Smooth muscle cell (in vitro differentiated cells): ENCODE data around the gene CFAP61. TPM values are rescaled to one million over a fixed set of nuclear protein-coding genes. Genes with fewer than 3 reads are reported as not detected.
"Not testable (repeated sequence)": the region's sequence is repeated elsewhere in the genome, so short reads cannot be mapped to it uniquely, and the experiment has no call there.

Source experiments
- DNase-seq: peaks from one replicate; lab custom pipeline; 2025; ENCODE audit not compliant: unreplicated experiment; lab: John Stamatoyannopoulos, UW
- H2AFZ ChIP-seq: fragments of 200-600 bp; sonication (generic); 2 replicates; pipeline ENCODE4 v1.6.0; 2016; ENCODE audit warnings: antibody characterized with exemption, low read depth, mild to moderate bottlenecking
- H3F3A ChIP-seq: fragments of 200-600 bp; sonication (generic); 2 replicates; pipeline ENCODE4 v1.6.0; 2017; ENCODE audit warnings: antibody characterized with exemption, low read depth
- H3K27ac ChIP-seq: fragments of 200-600 bp; sonication (generic); 2 replicates; pipeline ENCODE4 v1.5.1; 2016; ENCODE audit warnings: low read depth, mild to moderate bottlenecking
- H3K27me3 ChIP-seq: fragments of 200-600 bp; sonication (generic); 2 replicates; pipeline ENCODE4 v1.6.1; 2016; ENCODE audit warnings: low read depth, mild to moderate bottlenecking
- H3K36me3 ChIP-seq: fragments of 200-600 bp; sonication (generic); 2 replicates; pipeline ENCODE4 v1.5.1; 2016; ENCODE audit warnings: low read depth
- H3K4me1 ChIP-seq: fragments of 200-600 bp; sonication (generic); 2 replicates; pipeline ENCODE4 v1.5.1; 2016; ENCODE audit warnings: low read depth
- H3K4me2 ChIP-seq: fragments of 200-600 bp; sonication (generic); 2 replicates; pipeline ENCODE4 v1.6.0; 2016; ENCODE audit warnings: mild to moderate bottlenecking
- H3K4me3 ChIP-seq: fragments of 200-600 bp; sonication (generic); 2 replicates; pipeline ENCODE4 v1.5.1; 2016; ENCODE audit warnings: mild to moderate bottlenecking
- H3K79me2 ChIP-seq: fragments of 200-600 bp; sonication (generic); 2 replicates; pipeline ENCODE4 v1.6.0; 2016; ENCODE audit warnings: low read depth, mild to moderate bottlenecking
- H3K9ac ChIP-seq: fragments of 200-600 bp; sonication (generic); 2 replicates; pipeline ENCODE4 v1.6.0; 2016; ENCODE audit warnings: low read depth
- H3K9me3 ChIP-seq: fragments of 200-600 bp; sonication (generic); replicated peaks from 2 replicates; pipeline ENCODE4 v1.5.1; 2016; ENCODE audit warnings: low read depth
- H4K20me1 ChIP-seq: fragments of 200-600 bp; sonication (generic); 2 replicates; pipeline ENCODE4 v1.6.0; 2016; ENCODE audit warnings: low read depth
- WGBS: methylation state at CpG from one replicate; pipeline ENCODE4 v1.1.7; 2016; ENCODE audit warnings: low lambda C conversion rate; 5-methylcytosine and 5-hydroxymethylcytosine counted together
- polyA plus RNA-seq: library from polyadenylated mRNA; unstranded; fragments of >200 nt; fragmentation: Nextera tagmentation; extraction: Ambion mirVana; gene quantifications from 2 replicates; pipeline ENCODE4 v1.2.1, GENCODE V29; 2016
- total RNA-seq: library from RNA; depleted of rRNA; stranded (reverse); fragments of >200 nt; gene quantifications from 2 replicates; pipeline ENCODE4 v1.2.3, GENCODE V29; 2014
- TF ChIP-seq, protein P1 (sequence below): fragments of 200-600 bp; sonication (generic); IDR thresholded peaks from 2 replicates; pipeline ENCODE4 v1.5.1; 2017; ENCODE audit warnings: borderline replicate concordance, mild to moderate bottlenecking, antibody characterized with exemption; ENCODE audit not compliant: insufficient read depth, poor library complexity, severe bottlenecking

CFAP61 gene
- total and polyA plus RNA-seq, 2 experiments from 2014 or later: not detected

DNA sequence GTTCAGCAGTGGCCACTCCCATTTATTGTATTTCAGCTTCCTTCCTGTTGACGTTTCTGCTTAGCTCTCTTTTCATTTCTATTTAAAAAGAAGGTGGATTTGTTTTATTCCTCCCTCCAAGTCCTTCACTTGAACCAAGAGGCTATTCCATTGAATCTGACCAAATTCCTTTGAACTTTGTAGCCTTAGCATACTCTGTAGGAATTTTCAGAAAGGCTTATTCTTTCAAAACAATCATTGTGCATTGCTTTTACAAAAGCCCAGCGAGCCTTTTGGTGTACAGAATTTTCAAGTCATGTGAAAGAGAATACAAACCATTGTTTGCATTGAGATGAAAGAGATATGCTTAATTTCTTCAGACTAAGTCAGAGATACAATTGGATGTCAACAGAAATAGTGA, 164.6 kb downstream of the CFAP61 start:
- H3K36me3 ChIP-seq: no peaks in the 10 kb centered on the region
- WGBS: 78% methylated on average over 2 of the region's 2 CpGs
- H3K4me3 ChIP-seq: no peak overlapping the region
- DNase-seq: no peak
- TF ChIP-seq, protein P1, sequence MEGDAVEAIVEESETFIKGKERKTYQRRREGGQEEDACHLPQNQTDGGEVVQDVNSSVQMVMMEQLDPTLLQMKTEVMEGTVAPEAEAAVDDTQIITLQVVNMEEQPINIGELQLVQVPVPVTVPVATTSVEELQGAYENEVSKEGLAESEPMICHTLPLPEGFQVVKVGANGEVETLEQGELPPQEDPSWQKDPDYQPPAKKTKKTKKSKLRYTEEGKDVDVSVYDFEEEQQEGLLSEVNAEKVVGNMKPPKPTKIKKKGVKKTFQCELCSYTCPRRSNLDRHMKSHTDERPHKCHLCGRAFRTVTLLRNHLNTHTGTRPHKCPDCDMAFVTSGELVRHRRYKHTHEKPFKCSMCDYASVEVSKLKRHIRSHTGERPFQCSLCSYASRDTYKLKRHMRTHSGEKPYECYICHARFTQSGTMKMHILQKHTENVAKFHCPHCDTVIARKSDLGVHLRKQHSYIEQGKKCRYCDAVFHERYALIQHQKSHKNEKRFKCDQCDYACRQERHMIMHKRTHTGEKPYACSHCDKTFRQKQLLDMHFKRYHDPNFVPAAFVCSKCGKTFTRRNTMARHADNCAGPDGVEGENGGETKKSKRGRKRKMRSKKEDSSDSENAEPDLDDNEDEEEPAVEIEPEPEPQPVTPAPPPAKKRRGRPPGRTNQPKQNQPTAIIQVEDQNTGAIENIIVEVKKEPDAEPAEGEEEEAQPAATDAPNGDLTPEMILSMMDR: no peak
- H2AFZ ChIP-seq: no peak overlapping the region
- no peaks in the 10 kb centered on the region for H3F3A ChIP-seq
- H3K4me2 ChIP-seq: no peak overlapping the region
- no peaks in the 10 kb centered on the region for H4K20me1 ChIP-seq
- H3K27me3 ChIP-seq: peaks cover 3% of the 10 kb centered on the region
- peaks cover 23% of the 10 kb centered on the region for H3K4me1 ChIP-seq
- no peaks in the 10 kb centered on the region for H3K79me2 ChIP-seq
- H3K9me3 ChIP-seq: no peaks in the 10 kb centered on the region
- H3K27ac ChIP-seq: no peak overlapping the region
- no peak overlapping the region for H3K9ac ChIP-seq

DNA sequence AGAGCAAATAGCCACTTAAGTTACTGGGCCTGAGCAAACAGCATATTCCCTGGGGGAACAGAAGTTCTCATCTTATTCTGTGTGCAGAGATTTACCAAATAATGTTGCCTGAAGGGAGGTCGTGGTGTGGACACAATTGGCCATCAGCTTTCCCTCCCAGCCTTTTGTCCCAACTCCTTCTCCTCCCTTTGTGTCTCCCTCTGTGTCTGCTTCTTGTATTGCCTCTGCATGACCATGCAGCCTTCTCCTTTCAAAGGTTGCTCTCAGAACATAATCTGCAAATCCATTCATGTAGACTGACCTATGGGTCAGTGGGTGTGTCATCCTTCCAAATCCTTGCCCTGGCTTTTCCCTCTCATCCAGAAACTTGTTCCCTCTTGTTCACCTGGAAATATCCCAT, 165.3 kb downstream of the CFAP61 start:
- Histone ChIP-seq H3K9ac (no peak overlapping the region), H4K20me1 (no peaks in the 10 kb centered on the region), H3K79me2 (no peaks in the 10 kb centered on the region), H3K36me3 (no peaks in the 10 kb centered on the region), H3K9me3 (no peaks in the 10 kb centered on the region), H3K27me3 (peaks cover 6% of the 10 kb centered on the region), H2AFZ (no peak overlapping the region), H3K4me1 (peaks cover 23% of the 10 kb centered on the region), H3K4me3 (no peak overlapping the region), H3F3A (no peaks in the 10 kb centered on the region), H3K4me2 (no peak overlapping the region), H3K27ac (no peak overlapping the region)
- TF ChIP-seq, protein P1: no peak
- DNase-seq: no peak
- 79% methylated on average over 1 of the region's 1 CpG for WGBS

DNA sequence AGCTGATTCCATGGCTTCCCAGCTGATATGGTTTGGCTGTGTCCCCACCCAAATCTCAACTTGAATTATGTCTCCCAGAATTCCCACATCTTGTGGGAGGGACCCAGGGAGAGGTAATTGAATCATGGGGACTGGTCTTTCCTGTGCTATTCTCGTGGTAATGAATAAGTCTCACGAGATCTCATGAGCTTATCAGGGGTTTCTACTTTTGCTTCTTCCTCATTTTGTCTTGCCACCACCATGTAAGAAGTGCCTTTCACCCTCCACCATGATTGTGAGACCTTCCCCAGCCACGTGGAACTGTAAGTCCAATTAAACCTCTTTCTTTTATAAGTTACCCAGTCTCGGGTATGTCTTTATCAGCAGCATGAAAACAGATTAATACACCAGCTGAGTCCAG, 165.8 kb downstream of the CFAP61 start:
- H4K20me1 ChIP-seq, H2AFZ ChIP-seq, H3F3A ChIP-seq, H3K36me3 ChIP-seq, H3K79me2 ChIP-seq, H3K27ac ChIP-seq, H3K4me3 ChIP-seq, H3K9me3 ChIP-seq, H3K4me2 ChIP-seq, H3K27me3 ChIP-seq, H3K9ac ChIP-seq, DNase-seq: not testable (repeated sequence)
- peaks cover 23% of the 10 kb centered on the region for H3K4me1 ChIP-seq
- WGBS: 91% methylated on average over 4 of the region's 4 CpGs

DNA sequence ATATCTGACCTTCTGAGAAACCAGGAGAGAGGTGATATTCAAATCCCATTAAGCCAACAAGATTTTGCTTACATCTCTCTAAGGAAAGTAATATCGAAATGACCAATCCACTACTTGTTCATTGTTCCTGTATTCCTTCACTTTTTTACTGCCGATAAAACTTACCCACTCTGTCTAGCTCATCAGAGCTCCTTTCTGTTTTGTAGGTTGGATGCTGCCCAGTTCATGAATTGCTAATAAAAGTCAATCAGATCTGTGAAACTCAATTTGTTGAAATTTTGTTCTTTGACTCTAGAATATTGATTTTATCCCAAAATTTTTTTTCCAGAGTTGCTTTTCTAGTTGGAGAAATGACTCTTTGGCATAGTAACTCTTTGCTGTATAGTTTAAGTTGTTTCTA, 166.7 kb downstream of the CFAP61 start:
- Histone ChIP-seq H3K36me3 (no peaks in the 10 kb centered on the region), H3K79me2 (no peaks in the 10 kb centered on the region), H3K27ac (no peak overlapping the region), H3K4me1 (peaks cover 23% of the 10 kb centered on the region), H3K4me2 (no peak overlapping the region), H3K27me3 (peaks cover 6% of the 10 kb centered on the region), H3F3A (no peaks in the 10 kb centered on the region), H3K9me3 (no peaks in the 10 kb centered on the region), H4K20me1 (no peaks in the 10 kb centered on the region), H2AFZ (no peak overlapping the region), H3K4me3 (no peak overlapping the region), H3K9ac (no peak overlapping the region)
- WGBS: 92% methylated on average over 2 of the region's 2 CpGs
- DNase-seq: no peak
- TF ChIP-seq, protein P1: no peak
